Measurements from ENCODE around the gene MYH14. TPM values are rescaled to one million over a fixed set of nuclear protein-coding genes. Genes with fewer than 3 reads are reported as not detected.
"Not testable (repeated sequence)": the region's sequence is repeated elsewhere in the genome, so short reads cannot be mapped to it uniquely, and the experiment has no call there.

MYH14 gene
- polyA plus RNA-seq, 1 donor from 2014 or later, result not detected

DNA sequence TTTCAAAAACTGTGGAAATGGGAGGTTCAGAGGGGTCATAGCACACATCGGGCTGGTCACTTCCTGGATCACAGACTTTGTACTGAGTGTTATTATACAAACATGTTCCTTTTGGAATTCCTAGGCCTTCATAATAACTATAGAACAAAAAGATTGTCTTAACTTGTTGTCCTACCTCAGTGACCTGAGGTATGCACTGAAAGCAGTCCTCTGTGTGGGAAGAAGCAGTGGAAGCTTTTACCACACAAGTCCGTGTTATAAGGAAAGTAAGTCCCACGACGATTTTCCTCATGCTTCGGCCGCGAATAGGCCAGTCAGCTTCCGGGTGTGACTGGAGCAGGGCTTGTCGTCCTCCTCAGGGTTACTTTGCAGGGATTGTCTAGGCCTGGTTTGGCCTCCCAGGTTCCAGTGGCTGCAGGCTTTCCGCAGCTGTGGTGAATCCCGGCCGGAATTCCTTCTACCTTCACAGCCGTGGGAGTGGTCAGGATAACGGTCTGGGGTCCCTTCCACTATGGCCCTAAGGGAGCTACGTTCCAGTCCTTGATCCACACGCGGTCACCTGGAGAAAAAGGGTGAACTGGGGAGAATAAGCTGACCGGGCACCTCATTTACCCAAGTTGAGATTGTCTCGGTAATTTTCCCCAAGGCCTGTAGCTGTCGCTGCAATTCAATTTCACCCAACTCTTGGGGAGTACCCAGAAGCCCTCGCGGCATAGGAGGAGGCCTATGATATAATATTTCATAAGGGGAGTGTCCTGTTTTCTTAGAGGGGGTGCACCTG lies 146.0 kb downstream of the MYH14 start:
- no peaks in the 10 kb centered on the region for H3K9me2 ChIP-seq (ENCODE audit: insufficient read depth, low read length)
- no peaks in the 10 kb centered on the region for H3K36me3 ChIP-seq (ENCODE audit: insufficient read depth, low read length)
- no peaks in the 10 kb centered on the region for H3K79me2 ChIP-seq (replicated peaks; ENCODE audit: insufficient read depth, low read length)
- no peaks in the 10 kb centered on the region for H4K20me1 ChIP-seq (ENCODE audit: insufficient read depth)
- no peak overlapping the region for H3K9ac ChIP-seq (ENCODE audit: low read length)
- no peak overlapping the region for H2AFZ ChIP-seq (ENCODE audit: low read depth, low read length)
- no peak overlapping the region for H3K4me3 ChIP-seq (ENCODE audit: low read length)
- no peak overlapping the region for H3K27ac ChIP-seq (ENCODE audit: low read length)
- no peaks in the 10 kb centered on the region for H3K9me3 ChIP-seq (ENCODE audit: low read length)
- H3K4me2 ChIP-seq (ENCODE audit: low read length), result no peak overlapping the region
- H3F3A ChIP-seq (ENCODE audit: insufficient read depth, low read length, poor library complexity, severe bottlenecking), result no peaks in the 10 kb centered on the region
- H3K27me3 ChIP-seq (ENCODE audit: insufficient read depth, low read depth, low read length), result no peaks in the 10 kb centered on the region
- TF ChIP-seq MXI1 (conservative IDR thresholded peaks at IDR 0.05; ENCODE audit: poor library complexity, severe bottlenecking) (no peak), RAD21 (conservative IDR thresholded peaks at IDR 0.05) (no peak), TAF1 (IDR thresholded peaks at IDR 0.05; ENCODE audit: low read depth) (no peak), SMC3 (conservative IDR thresholded peaks at IDR 0.05; ENCODE audit: poor library complexity) (no peak), REST (IDR thresholded peaks at IDR 0.05; ENCODE audit: borderline replicate concordance) (no peak), EZH2 (IDR thresholded peaks at IDR 0.05; ENCODE audit: borderline replicate concordance, insufficient read depth, low read length, poor library complexity, severe bottlenecking) (no peak), EP300 (conservative IDR thresholded peaks at IDR 0.05; ENCODE audit: poor library complexity, severe bottlenecking) (no peak), POLR2AphosphoS5 (IDR thresholded peaks at IDR 0.05) (no peak)
- TF ChIP-seq, protein P1, sequence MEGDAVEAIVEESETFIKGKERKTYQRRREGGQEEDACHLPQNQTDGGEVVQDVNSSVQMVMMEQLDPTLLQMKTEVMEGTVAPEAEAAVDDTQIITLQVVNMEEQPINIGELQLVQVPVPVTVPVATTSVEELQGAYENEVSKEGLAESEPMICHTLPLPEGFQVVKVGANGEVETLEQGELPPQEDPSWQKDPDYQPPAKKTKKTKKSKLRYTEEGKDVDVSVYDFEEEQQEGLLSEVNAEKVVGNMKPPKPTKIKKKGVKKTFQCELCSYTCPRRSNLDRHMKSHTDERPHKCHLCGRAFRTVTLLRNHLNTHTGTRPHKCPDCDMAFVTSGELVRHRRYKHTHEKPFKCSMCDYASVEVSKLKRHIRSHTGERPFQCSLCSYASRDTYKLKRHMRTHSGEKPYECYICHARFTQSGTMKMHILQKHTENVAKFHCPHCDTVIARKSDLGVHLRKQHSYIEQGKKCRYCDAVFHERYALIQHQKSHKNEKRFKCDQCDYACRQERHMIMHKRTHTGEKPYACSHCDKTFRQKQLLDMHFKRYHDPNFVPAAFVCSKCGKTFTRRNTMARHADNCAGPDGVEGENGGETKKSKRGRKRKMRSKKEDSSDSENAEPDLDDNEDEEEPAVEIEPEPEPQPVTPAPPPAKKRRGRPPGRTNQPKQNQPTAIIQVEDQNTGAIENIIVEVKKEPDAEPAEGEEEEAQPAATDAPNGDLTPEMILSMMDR (IDR thresholded peaks at IDR 0.05; ENCODE audit: poor library complexity, severe bottlenecking), result no peak

GRCh38 chr19:50352242-50352641 lies 148.8 kb downstream of the MYH14 start:
- Histone ChIP-seq H3K9ac (ENCODE audit: low read length) (no peak overlapping the region), H3F3A (ENCODE audit: insufficient read depth, low read length, poor library complexity, severe bottlenecking) (no peaks in the 10 kb centered on the region), H4K20me1 (ENCODE audit: insufficient read depth) (no peaks in the 10 kb centered on the region), H3K4me3 (ENCODE audit: low read length) (no peak overlapping the region), H3K9me3 (ENCODE audit: low read length) (no peaks in the 10 kb centered on the region), H3K79me2 (replicated peaks; ENCODE audit: insufficient read depth, low read length) (no peaks in the 10 kb centered on the region), H3K27me3 (ENCODE audit: insufficient read depth, low read depth, low read length) (no peaks in the 10 kb centered on the region), H3K36me3 (ENCODE audit: insufficient read depth, low read length) (no peaks in the 10 kb centered on the region), H3K27ac (ENCODE audit: low read length) (no peak overlapping the region), H3K9me2 (ENCODE audit: insufficient read depth, low read length) (no peaks in the 10 kb centered on the region), H3K4me2 (ENCODE audit: low read length) (no peak overlapping the region), H2AFZ (ENCODE audit: low read depth, low read length) (no peak overlapping the region)
- TF ChIP-seq TAF1 (IDR thresholded peaks at IDR 0.05; ENCODE audit: low read depth) (no peak), MXI1 (conservative IDR thresholded peaks at IDR 0.05; ENCODE audit: poor library complexity, severe bottlenecking) (no peak), EP300 (conservative IDR thresholded peaks at IDR 0.05; ENCODE audit: poor library complexity, severe bottlenecking) (no peak), EZH2 (IDR thresholded peaks at IDR 0.05; ENCODE audit: borderline replicate concordance, insufficient read depth, low read length, poor library complexity, severe bottlenecking) (no peak), REST (IDR thresholded peaks at IDR 0.05; ENCODE audit: borderline replicate concordance) (no peak), RAD21 (conservative IDR thresholded peaks at IDR 0.05) (no peak), POLR2AphosphoS5 (IDR thresholded peaks at IDR 0.05) (no peak)
- TF ChIP-seq, protein P1 (IDR thresholded peaks at IDR 0.05; ENCODE audit: poor library complexity, severe bottlenecking), result no peak

DNA sequence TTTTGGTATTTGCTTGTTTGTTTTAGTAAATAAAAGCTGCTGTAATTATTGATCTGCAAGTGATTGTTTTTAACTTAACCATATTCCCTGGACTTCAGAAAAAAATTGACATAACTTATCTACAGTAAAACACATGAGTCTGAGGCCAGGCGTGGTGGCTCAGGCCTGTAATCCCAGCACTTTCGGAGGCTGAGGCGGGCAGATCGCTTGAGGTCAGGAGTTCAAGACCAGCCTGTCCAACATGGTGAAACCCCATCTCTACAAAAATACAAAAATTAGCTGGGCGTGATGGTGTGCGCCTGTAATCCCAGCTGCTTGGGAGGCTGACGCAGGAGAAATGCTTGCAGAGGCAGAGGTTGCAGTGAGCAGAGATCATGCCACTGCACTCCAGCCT lies 150.1 kb downstream of the MYH14 start:
- not testable (repeated sequence) for H3K9me2 ChIP-seq (ENCODE audit: insufficient read depth, low read length); H4K20me1 ChIP-seq (ENCODE audit: insufficient read depth)

More for the DNA sequence above, 150.1 kb downstream of the MYH14 start:
- H3K36me3 ChIP-seq (ENCODE audit: insufficient read depth, low read length); H2AFZ ChIP-seq (ENCODE audit: low read depth, low read length); H3K79me2 ChIP-seq (replicated peaks; ENCODE audit: insufficient read depth, low read length); H3K27me3 ChIP-seq (ENCODE audit: insufficient read depth, low read depth, low read length); H3K9me3 ChIP-seq (ENCODE audit: low read length); H3K27ac ChIP-seq (ENCODE audit: low read length); H3F3A ChIP-seq (ENCODE audit: insufficient read depth, low read length, poor library complexity, severe bottlenecking); H3K4me3 ChIP-seq (ENCODE audit: low read length); H3K4me2 ChIP-seq (ENCODE audit: low read length); H3K9ac ChIP-seq (ENCODE audit: low read length): not testable (repeated sequence)
